ENCODE measurements around the gene ZFP36. TPM values are rescaled to one million over a fixed set of nuclear protein-coding genes. Genes with fewer than 3 reads are reported as not detected.

ZFP36 gene
- total RNA-seq, 4 donors from 2014 or later: 32.4 to 109 (median 62.4) TPM

GRCh38 chr19:39402346-39403300 lies 4.0 kb upstream of the ZFP36 start:
- 3 to 7% methylated on average over 29 to 51 of the region's 59 CpGs for WGBS, 2 donors

DNA sequence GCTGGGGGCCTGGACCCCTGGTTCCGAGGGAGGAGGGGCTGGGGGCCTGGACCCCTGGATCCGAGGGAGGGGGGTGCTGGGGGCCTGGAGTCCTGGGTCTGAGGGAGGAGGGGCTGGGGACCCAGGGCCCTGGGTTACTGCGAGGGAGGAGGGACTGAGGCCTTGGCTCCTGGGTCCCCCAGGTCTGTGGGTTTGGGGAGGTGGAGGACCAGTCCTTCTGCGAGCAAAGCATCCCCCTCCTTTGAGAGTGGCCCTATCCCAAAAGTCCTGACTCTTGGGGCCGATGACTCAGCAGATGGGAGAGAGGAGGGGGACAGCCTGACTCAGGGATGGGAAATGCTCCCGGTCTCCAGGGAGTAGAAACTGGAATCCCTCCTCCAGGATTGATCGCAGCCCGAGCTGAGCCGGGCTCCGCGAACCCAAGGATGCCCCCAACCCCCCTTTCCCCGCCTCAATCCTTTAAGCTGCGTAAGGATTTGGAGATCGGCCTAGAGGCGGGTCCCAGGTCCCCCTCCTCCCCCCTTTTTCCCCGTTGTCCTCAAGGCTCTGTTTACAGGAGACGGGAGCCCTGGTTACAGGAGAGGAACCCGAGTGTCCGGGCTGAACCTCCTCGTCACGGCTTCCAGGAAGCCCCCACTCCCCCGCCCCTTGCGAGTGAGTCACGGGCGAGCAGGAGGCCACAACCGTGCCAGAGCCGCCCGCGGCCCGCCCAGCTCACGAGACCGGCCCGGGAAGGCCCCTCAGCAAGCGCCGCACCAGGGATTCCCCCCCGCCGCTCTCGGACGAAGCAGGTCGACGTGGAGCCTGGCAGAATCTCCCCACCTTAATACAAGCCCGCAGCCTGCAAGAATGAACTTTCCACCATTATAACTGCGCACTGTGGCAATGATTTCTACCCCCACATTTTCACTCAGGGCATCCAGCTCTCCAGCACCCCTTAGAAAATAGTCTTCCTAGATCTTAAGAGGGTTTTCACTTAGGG lies 3.0 kb upstream of the ZFP36 start:
- intact Hi-C loops (cut with DNase I): no loop called here
- Histone ChIP-seq H3K27me3 (no peaks in the 10 kb centered on the region), H3K9me3 (no peaks in the 10 kb centered on the region), H3K27ac (peak overlapping the region; percentile 99 to 100 (median 100)), H3K4me1 (peaks cover 38 to 61% of the 10 kb centered on the region in 2 donors), H3K36me3 (peaks cover 11 to 19% of the 10 kb centered on the region in 2 donors), H3K4me3 (replicated peaks in 1 of 3) (peak overlapping the region in 2 of 3 donors; percentile 48 to 58)
- DNase-seq: peak; percentile 99
- TF ChIP-seq, protein P1, sequence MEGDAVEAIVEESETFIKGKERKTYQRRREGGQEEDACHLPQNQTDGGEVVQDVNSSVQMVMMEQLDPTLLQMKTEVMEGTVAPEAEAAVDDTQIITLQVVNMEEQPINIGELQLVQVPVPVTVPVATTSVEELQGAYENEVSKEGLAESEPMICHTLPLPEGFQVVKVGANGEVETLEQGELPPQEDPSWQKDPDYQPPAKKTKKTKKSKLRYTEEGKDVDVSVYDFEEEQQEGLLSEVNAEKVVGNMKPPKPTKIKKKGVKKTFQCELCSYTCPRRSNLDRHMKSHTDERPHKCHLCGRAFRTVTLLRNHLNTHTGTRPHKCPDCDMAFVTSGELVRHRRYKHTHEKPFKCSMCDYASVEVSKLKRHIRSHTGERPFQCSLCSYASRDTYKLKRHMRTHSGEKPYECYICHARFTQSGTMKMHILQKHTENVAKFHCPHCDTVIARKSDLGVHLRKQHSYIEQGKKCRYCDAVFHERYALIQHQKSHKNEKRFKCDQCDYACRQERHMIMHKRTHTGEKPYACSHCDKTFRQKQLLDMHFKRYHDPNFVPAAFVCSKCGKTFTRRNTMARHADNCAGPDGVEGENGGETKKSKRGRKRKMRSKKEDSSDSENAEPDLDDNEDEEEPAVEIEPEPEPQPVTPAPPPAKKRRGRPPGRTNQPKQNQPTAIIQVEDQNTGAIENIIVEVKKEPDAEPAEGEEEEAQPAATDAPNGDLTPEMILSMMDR (IDR thresholded peaks at IDR 0.05): no peak
- TF ChIP-seq POLR2A (IDR thresholded peaks at IDR 0.05): peak; percentile 76 to 85
- WGBS, 2 donors: 5 to 6% methylated on average over 14 of the region's 43 CpGs

More at GRCh38 chr19:39402346-39403300, 4.0 kb upstream of the ZFP36 start:
- DNase-seq: peak; percentile 94 to 95
- Histone ChIP-seq H3K9me3 (no peaks in the 10 kb centered on the region), H3K36me3 (peaks cover 1 to 9% of the 10 kb centered on the region in 2 donors), H3K4me3 (replicated peaks in 1 of 3) (peak overlapping the region in 2 of 3 donors; percentile 48 to 58), H3K27ac (peak overlapping the region; percentile 99 to 100 (median 100)), H3K4me1 (peaks cover 38 to 71% of the 10 kb centered on the region in 2 donors), H3K27me3 (no peaks in the 10 kb centered on the region)
- intact Hi-C loops (cut with DNase I): no loop called here
- TF ChIP-seq POLR2A (IDR thresholded peaks at IDR 0.05): peak; percentile 62 to 68
- TF ChIP-seq, protein P1 (IDR thresholded peaks at IDR 0.05): no peak

GRCh38 chr19:39405261-39405957 lies 1.2 kb upstream of the ZFP36 start:
- H3K4me1 ChIP-seq: peaks cover 44 to 49% of the 10 kb centered on the region in 2 donors
- WGBS, 2 donors: 89 to 92% methylated on average over 16 to 17 of the region's 17 CpGs
- intact Hi-C loops (cut with DNase I): no loop called here

DNA sequence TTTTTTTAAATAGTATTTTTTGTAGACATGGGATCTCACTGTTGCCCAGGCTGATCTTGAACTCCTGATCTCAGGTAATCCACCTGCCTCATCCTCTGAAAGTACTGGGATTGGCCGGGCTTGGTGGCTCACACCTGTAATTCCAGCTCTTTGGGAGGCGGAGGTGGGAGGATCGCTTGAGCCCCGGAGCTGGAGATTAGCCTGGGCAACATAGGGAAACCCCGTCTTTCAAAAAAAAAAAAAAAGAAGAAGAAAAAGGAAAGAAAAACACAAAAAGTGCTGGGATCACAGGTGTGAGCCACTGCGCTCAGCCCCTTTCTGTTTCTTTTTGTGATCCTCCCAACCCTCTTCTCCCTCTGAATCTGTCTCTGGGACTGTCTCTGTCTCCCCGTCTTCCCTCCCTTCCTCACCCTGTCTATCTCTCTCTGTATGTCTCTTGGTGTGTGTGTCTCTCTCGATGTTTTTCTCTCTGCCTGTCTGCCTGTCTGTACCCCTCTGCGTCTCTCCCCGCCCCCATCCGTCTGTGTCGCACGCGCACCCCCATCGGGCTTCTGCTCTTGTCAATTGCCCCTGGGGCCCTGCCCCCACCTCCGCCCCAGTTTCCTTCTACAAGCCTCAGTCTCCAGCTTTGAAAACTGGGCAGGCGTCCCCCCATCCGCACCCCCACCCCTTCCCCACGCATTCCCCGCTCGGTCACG lies 540 bp upstream of the ZFP36 start:
- Histone ChIP-seq H3K27me3 (no peaks in the 10 kb centered on the region), H3K4me3 (replicated peaks in 1 of 3) (peak overlapping the region in 2 of 3 donors; percentile 8 to 92), H3K36me3 (peaks cover 14 to 20% of the 10 kb centered on the region in 2 donors), H3K9me3 (no peaks in the 10 kb centered on the region), H3K4me1 (peaks cover 49 to 51% of the 10 kb centered on the region in 2 donors), H3K27ac (peak overlapping the region; percentile 95 to 100 (median 99))
- 20 to 24% methylated on average over 17 to 22 of the region's 22 CpGs for WGBS, 2 donors
- intact Hi-C loops (cut with DNase I): no loop called here
- no peak for DNase-seq
- TF ChIP-seq POLR2A (IDR thresholded peaks at IDR 0.05): no peak
- TF ChIP-seq, protein P1 (IDR thresholded peaks at IDR 0.05): no peak

More at GRCh38 chr19:39405261-39405957, 1.2 kb upstream of the ZFP36 start:
- Histone ChIP-seq H3K36me3 (peaks cover 14 to 20% of the 10 kb centered on the region in 2 donors), H3K27me3 (no peaks in the 10 kb centered on the region), H3K4me3 (replicated peaks in 1 of 3) (peak overlapping the region in 1 of 3 donors; percentile 1), H3K27ac (peak overlapping the region; percentile 95 to 100 (median 99)), H3K9me3 (no peaks in the 10 kb centered on the region)
- DNase-seq: no peak
- TF ChIP-seq, protein P1 (IDR thresholded peaks at IDR 0.05): no peak
- no peak for TF ChIP-seq POLR2A (IDR thresholded peaks at IDR 0.05)
